ENCODE data around the gene RNF121. TPM values are rescaled to one million over a fixed set of nuclear protein-coding genes. Genes with fewer than 3 reads are reported as not detected.

The RNF121 gene
- total and polyA plus RNA-seq, 7 donors = 23.0 to 51.7 (median 27.5) TPM

- intact Hi-C loops (cut with DNase I) = no loop called here
- H3K27ac ChIP-seq = no peak overlapping the region
- 69 to 70% (median 69%) methylated on average over 5 of the region's 5 CpGs for WGBS, 3 donors
These were observed 8.0 kb downstream of the RNF121 start for GRCh38 chr11:71936825-71937224.

GRCh38 chr11:71937826-71938225 is 9.0 kb downstream of the RNF121 start:
- no peaks in the 10 kb centered on the region for H3K9me3 ChIP-seq
- intact Hi-C loops (cut with DNase I) = no loop called here
- WGBS, 3 donors = 60 to 100% (median 63%) methylated on average over 1 of the region's 1 CpG
- peak overlapping the region; percentile 27 for H3K27ac ChIP-seq
- peaks cover 52% of the 10 kb centered on the region for H3K4me1 ChIP-seq
- no peaks in the 10 kb centered on the region for H3K27me3 ChIP-seq (ENCODE audit: insufficient read depth in 3 of 3, low read length in 2 of 3)
- H3K4me3 ChIP-seq = no peak overlapping the region
- H3K36me3 ChIP-seq (ENCODE audit: insufficient read depth in 1 of 2, low read depth in 1 of 2) = peaks cover 0 to 4% of the 10 kb centered on the region in 2 donors
- TF ChIP-seq CTCF (IDR thresholded peaks at IDR 0.05) = no peak
- no peak for DNase-seq
- no peak for ATAC-seq

More at GRCh38 chr11:71936825-71937224, 8.0 kb downstream of the RNF121 start:
- Histone ChIP-seq H3K27me3 (ENCODE audit: insufficient read depth in 3 of 3, low read length in 2 of 3) (no peaks in the 10 kb centered on the region), H3K4me1 (peaks cover 59% of the 10 kb centered on the region), H3K9me3 (no peaks in the 10 kb centered on the region), H3K36me3 (ENCODE audit: insufficient read depth in 1 of 2, low read depth in 1 of 2) (peaks cover 0 to 4% of the 10 kb centered on the region in 2 donors), H3K4me3 (no peak overlapping the region)
- no peak for ATAC-seq
- no peak for DNase-seq
- TF ChIP-seq CTCF (IDR thresholded peaks at IDR 0.05) = no peak

GRCh38 chr11:71940561-71941219 is 11.8 kb downstream of the RNF121 start:
- Histone ChIP-seq H3K36me3 (ENCODE audit: insufficient read depth in 1 of 2, low read depth in 1 of 2) (no peaks in the 10 kb centered on the region), H3K4me1 (peaks cover 48% of the 10 kb centered on the region), H3K27me3 (ENCODE audit: insufficient read depth in 3 of 3, low read length in 2 of 3) (no peaks in the 10 kb centered on the region), H3K9me3 (no peaks in the 10 kb centered on the region), H3K4me3 (peak overlapping the region; percentile 30), H3K27ac (peak overlapping the region; percentile 75)
- no peak for DNase-seq
- intact Hi-C loops (cut with DNase I) = no loop called here
- no peak for TF ChIP-seq CTCF (IDR thresholded peaks at IDR 0.05)
- ATAC-seq = peak; percentile 88 to 91 (median 90)
- 46 to 81% (median 49%) methylated on average over 6 of the region's 6 CpGs for WGBS, 3 donors

- DNase-seq (no peak), ATAC-seq (no peak)
- Histone ChIP-seq H3K27ac (no peak overlapping the region), H3K27me3 (ENCODE audit: insufficient read depth in 3 of 3, low read length in 2 of 3) (no peaks in the 10 kb centered on the region), H3K4me3 (no peak overlapping the region), H3K36me3 (ENCODE audit: insufficient read depth in 1 of 2, low read depth in 1 of 2) (no peaks in the 10 kb centered on the region), H3K9me3 (no peaks in the 10 kb centered on the region), H3K4me1 (peaks cover 43% of the 10 kb centered on the region)
- 87 to 94% (median 88%) methylated on average over 2 of the region's 2 CpGs for WGBS, 3 donors
- no peak for TF ChIP-seq CTCF (IDR thresholded peaks at IDR 0.05)
- intact Hi-C loops (cut with DNase I) = no loop called here
These were observed 17.3 kb downstream of the RNF121 start for GRCh38 chr11:71946144-71946571.

- H3K27ac ChIP-seq = peak overlapping the region; percentile 4
- DNase-seq (no peak), ATAC-seq (peak in 2 of 4 donors; percentile 10 to 35)
- no peak for TF ChIP-seq CTCF (IDR thresholded peaks at IDR 0.05)
- no peaks in the 10 kb centered on the region for H3K9me3 ChIP-seq
- intact Hi-C loops (cut with DNase I) = no loop called here
- no peaks in the 10 kb centered on the region for H3K36me3 ChIP-seq (ENCODE audit: insufficient read depth in 1 of 2, low read depth in 1 of 2)
- H3K27me3 ChIP-seq (ENCODE audit: insufficient read depth in 3 of 3, low read length in 2 of 3) = no peaks in the 10 kb centered on the region
- H3K4me3 ChIP-seq = no peak overlapping the region
- peaks cover 43% of the 10 kb centered on the region for H3K4me1 ChIP-seq
- WGBS, 3 donors = 67 to 89% (median 69%) methylated on average over 3 of the region's 3 CpGs
These were observed 18.7 kb downstream of the RNF121 start for GRCh38 chr11:71947498-71947897.

Measured in psoas muscle (tissue), 8 donors.